ENCODE measurements around the gene CC2D1A.

The CC2D1A gene

GRCh38 chr19:13959141-13959961 is 53.4 kb downstream of the CC2D1A start:
- ATAC-seq: no peak
- no peak for TF ChIP-seq SNAI2 (CRISPR knock-in tag; IDR thresholded peaks at IDR 0.05)
- no peak for TF ChIP-seq POU6F1 (CRISPR knock-in tag; IDR thresholded peaks at IDR 0.05; ENCODE audit: borderline replicate concordance, low read depth)
- no peak for TF ChIP-seq PATZ1 (CRISPR knock-in tag; IDR thresholded peaks at IDR 0.05; ENCODE audit: borderline replicate concordance)
- no peak for TF ChIP-seq ESRRG (CRISPR knock-in tag; IDR thresholded peaks at IDR 0.05)
- no peak for TF ChIP-seq TSHZ2 (CRISPR knock-in tag; IDR thresholded peaks at IDR 0.05)
- no peak for TF ChIP-seq ZFP30 (CRISPR knock-in tag; IDR thresholded peaks at IDR 0.05)
- no peak for TF ChIP-seq ZNF70 (CRISPR knock-in tag; IDR thresholded peaks at IDR 0.05)

GRCh38 chr19:13959962-13960862 is 54.2 kb downstream of the CC2D1A start:
- peak; percentile 47; the same call in 2 of the 3 replicates for ATAC-seq
- TF ChIP-seq GLIS3 (CRISPR knock-in tag; IDR thresholded peaks at IDR 0.05) (no peak), ISL1 (CRISPR knock-in tag; IDR thresholded peaks at IDR 0.05) (no peak), ZFP30 (CRISPR knock-in tag; IDR thresholded peaks at IDR 0.05) (no peak)

GRCh38 chr19:13960863-13961784 is 55.1 kb downstream of the CC2D1A start:
- no peak for ATAC-seq
- TF ChIP-seq ESRRG (CRISPR knock-in tag; IDR thresholded peaks at IDR 0.05) (no peak), CSRNP3 (CRISPR knock-in tag; IDR thresholded peaks at IDR 0.05) (no peak), OSR1 (CRISPR knock-in tag; IDR thresholded peaks at IDR 0.05) (no peak), ZC3H10 (CRISPR knock-in tag; IDR thresholded peaks at IDR 0.05) (no peak)

- TF ChIP-seq ZNF565 (CRISPR knock-in tag; conservative IDR thresholded peaks at IDR 0.05; ENCODE audit: low read depth) (no peak), RARB (CRISPR knock-in tag; IDR thresholded peaks at IDR 0.05) (no peak), CSDC2 (CRISPR knock-in tag; IDR thresholded peaks at IDR 0.05) (no peak), OSR1 (CRISPR knock-in tag; IDR thresholded peaks at IDR 0.05) (no peak), BACH2 (CRISPR knock-in tag; IDR thresholded peaks at IDR 0.05; ENCODE audit: borderline replicate concordance) (no peak), POU6F1 (CRISPR knock-in tag; IDR thresholded peaks at IDR 0.05; ENCODE audit: borderline replicate concordance, low read depth) (no peak), ZNF70 (CRISPR knock-in tag; IDR thresholded peaks at IDR 0.05) (no peak), SNAI2 (CRISPR knock-in tag; IDR thresholded peaks at IDR 0.05) (no peak)
- ATAC-seq: peak; percentile 8; the same call in 2 of the 3 replicates
These were observed 56.1 kb downstream of the CC2D1A start for GRCh38 chr19:13961826-13962698.
